Stimulated activated CD8-positive, alpha-beta memory T cell treated with anti-CD3 and anti-CD28 coated beads, Interleukin-4, amount 100 ng/mL, for 24 hours (primary cell): ENCODE data around the gene SLC16A12.
"Not testable (repeated sequence)": the region's sequence is repeated elsewhere in the genome, so short reads cannot be mapped to it uniquely, and the experiment has no call there.

ENCODE experiments used
- DNase-seq: peaks from one replicate; pipeline ENCODE4 v3.0.0-alpha.2; 2020; ENCODE audit warnings: low read depth

Gene SLC16A12

GRCh38 chr10:89548673-89549072 is 13.3 kb upstream of the SLC16A12 start:
- DNase-seq: no peak

- no peak for DNase-seq
Observed at GRCh38 chr10:89547853-89548513, 12.6 kb upstream of the SLC16A12 start.

- not testable (repeated sequence) for DNase-seq
Observed at GRCh38 chr10:89546651-89547050, 11.3 kb upstream of the SLC16A12 start.

- no peak for DNase-seq
Observed at GRCh38 chr10:89543841-89544240, 8.4 kb upstream of the SLC16A12 start.

- DNase-seq: no peak
Observed at GRCh38 chr10:89540420-89540949, 5.1 kb upstream of the SLC16A12 start.

GRCh38 chr10:89537364-89537763 is 2.0 kb upstream of the SLC16A12 start:
- DNase-seq: no peak

GRCh38 chr10:89536013-89536354 is 590 bp upstream of the SLC16A12 start:
- DNase-seq: no peak

GRCh38 chr10:89534826-89535166 is 598 bp downstream of the SLC16A12 start:
- DNase-seq: no peak

- no peak for DNase-seq
Observed at GRCh38 chr10:89532476-89532875, 2.9 kb downstream of the SLC16A12 start.

GRCh38 chr10:89531359-89531758 is 4.0 kb downstream of the SLC16A12 start:
- DNase-seq: no peak

- not testable (repeated sequence) for DNase-seq
Observed at GRCh38 chr10:89529711-89530110, 5.7 kb downstream of the SLC16A12 start.

- no peak for DNase-seq
Observed at GRCh38 chr10:89526358-89526757, 9.0 kb downstream of the SLC16A12 start.

- no peak for DNase-seq
Observed at GRCh38 chr10:89525556-89525955, 9.8 kb downstream of the SLC16A12 start.

- no peak for DNase-seq
Observed at GRCh38 chr10:89524279-89524678, 11.1 kb downstream of the SLC16A12 start.

- DNase-seq: no peak
Observed at GRCh38 chr10:89523274-89523673, 12.1 kb downstream of the SLC16A12 start.

GRCh38 chr10:89522463-89522862 is 12.9 kb downstream of the SLC16A12 start:
- DNase-seq: no peak

- DNase-seq: no peak
Observed at GRCh38 chr10:89521368-89521767, 14.0 kb downstream of the SLC16A12 start.

- DNase-seq: no peak
Observed at GRCh38 chr10:89520706-89521105, 14.7 kb downstream of the SLC16A12 start.

GRCh38 chr10:89518876-89519842 is 16.2 kb downstream of the SLC16A12 start:
- no peak for DNase-seq

GRCh38 chr10:89518108-89518507 is 17.3 kb downstream of the SLC16A12 start:
- DNase-seq: no peak

- DNase-seq: no peak
Observed at GRCh38 chr10:89516149-89516832, 19.1 kb downstream of the SLC16A12 start.

- DNase-seq: no peak
Observed at GRCh38 chr10:89515031-89515841, 20.2 kb downstream of the SLC16A12 start.
